SU-DHL-6 (cell line): ENCODE results near the gene CCL4L2.
"Not testable (repeated sequence)": the region's sequence is repeated elsewhere in the genome, so short reads cannot be mapped to it uniquely, and the experiment has no call there.

Source experiments
- H2AFZ ChIP-seq: fragments of 200-600 bp; sonication (generic); 2 replicates; pipeline ENCODE4 v1.6.1; 2014; ENCODE audit warnings: low read depth, mild to moderate bottlenecking, moderate library complexity, mixed read lengths, antibody characterized with exemption, low read length; ENCODE audit not compliant: severe bottlenecking
- H3F3A ChIP-seq: fragments of 200-600 bp; shearing (Covaris generic); 2 replicates; pipeline ENCODE4 v1.6.0; 2016; ENCODE audit warnings: antibody characterized with exemption, mild to moderate bottlenecking; ENCODE audit not compliant: insufficient read depth
- H3K27ac ChIP-seq: fragments of 200-600 bp; sonication (generic); 2 replicates; pipeline ENCODE4 v1.5.1; 2016; ENCODE audit warnings: low read depth, mild to moderate bottlenecking, low read length, moderate library complexity, mixed read lengths
- H3K27me3 ChIP-seq: fragments of 200-600 bp; sonication (generic), shearing (Covaris generic); 2 replicates; pipeline ENCODE4 v1.6.0; 2014; ENCODE audit warnings: mild to moderate bottlenecking, low read length
- H3K36me3 ChIP-seq: fragments of 200-600 bp; sonication (generic); 2 replicates; pipeline ENCODE4 v1.6.1; 2014; ENCODE audit warnings: mild to moderate bottlenecking, low read length, mixed read lengths
- H3K4me2 ChIP-seq: fragments of 300-600, 200-600 bp; shearing (Covaris generic), sonication (generic); 2 replicates; pipeline ENCODE4 v1.6.0; 2014; ENCODE audit warnings: low read length, low read depth, mild to moderate bottlenecking; ENCODE audit not compliant: poor library complexity, severe bottlenecking
- H3K4me3 ChIP-seq: fragments of 200-600 bp; sonication (generic); 2 replicates; pipeline ENCODE4 v1.5.1; 2014; ENCODE audit warnings: antibody characterized with exemption, low read length, mild to moderate bottlenecking, mixed read lengths; ENCODE audit not compliant: insufficient read depth, poor library complexity, severe bottlenecking
- H3K79me2 ChIP-seq: fragments of 200-600 bp; sonication (generic); 2 replicates; pipeline ENCODE4 v1.6.1; 2014; ENCODE audit warnings: mild to moderate bottlenecking, low read length, moderate library complexity; ENCODE audit not compliant: insufficient read depth
- H3K9ac ChIP-seq: fragments of 200-600 bp; sonication (generic); 2 replicates; pipeline ENCODE4 v1.7.0; 2014; ENCODE audit warnings: mild to moderate bottlenecking, low read length
- H3K9me2 ChIP-seq: fragments of 200-600 bp; sonication (generic); replicated peaks from 2 replicates; pipeline ENCODE4 v1.6.1; 2014; ENCODE audit warnings: low read length; ENCODE audit not compliant: insufficient read depth
- H3K9me3 ChIP-seq: fragments of 200-600 bp; sonication (generic); 2 replicates; pipeline ENCODE4 v1.6.1; 2014; ENCODE audit warnings: low read length, mixed read lengths; ENCODE audit not compliant: insufficient read depth
- H4K20me1 ChIP-seq: fragments of 200-600 bp; sonication (generic); 2 replicates; pipeline ENCODE4 v1.6.1; 2014; ENCODE audit warnings: low read depth, mild to moderate bottlenecking, antibody characterized with exemption, low read length, moderate library complexity, mixed read lengths
- CTCF ChIP-seq: fragments of 200-600 bp; sonication (generic); IDR thresholded peaks from one replicate; pipeline ENCODE4 v1.5.1; 2017; ENCODE audit warnings: antibody characterized with exemption, mild to moderate bottlenecking, low read length, moderate library complexity; ENCODE audit not compliant: insufficient read depth, poor library complexity, severe bottlenecking
- EZH2phosphoT487 ChIP-seq: fragments of 200-600 bp; sonication (generic), shearing (Covaris generic); conservative IDR thresholded peaks from 2 replicates; pipeline ENCODE4 v1.6.1; 2018; ENCODE audit warnings: mild to moderate bottlenecking, antibody characterized with exemption, low read length, moderate library complexity, mixed read lengths

The CCL4L2 gene

GRCh38 chr17:36193216-36193775, 17.6 kb upstream of the CCL4L2 start:
- no peak for TF ChIP-seq EZH2phosphoT487
- no peak for TF ChIP-seq CTCF

GRCh38 chr17:36194147-36194831, 16.6 kb upstream of the CCL4L2 start:
- H4K20me1 ChIP-seq, H2AFZ ChIP-seq, H3K36me3 ChIP-seq, H3K27me3 ChIP-seq, H3K79me2 ChIP-seq, H3K9me2 ChIP-seq, H3K9me3 ChIP-seq, H3K4me3 ChIP-seq, H3K27ac ChIP-seq, H3K4me2 ChIP-seq, H3K9ac ChIP-seq: not testable (repeated sequence)
- 0 out of 2 replicates have a peak, but pooled peaks cover 11% of the 10 kb centered on the region for H3F3A ChIP-seq

More at GRCh38 chr17:36193216-36193775, 17.6 kb upstream of the CCL4L2 start:
- no peak overlapping the region for H3K4me3 ChIP-seq
- H3K9me2 ChIP-seq, result no peaks in the 10 kb centered on the region
- no peak overlapping the region for H3K9ac ChIP-seq
- no peak overlapping the region for H2AFZ ChIP-seq
- no peak overlapping the region for H3K4me2 ChIP-seq
- no peaks in the 10 kb centered on the region for H3K27me3 ChIP-seq
- H4K20me1 ChIP-seq, result no peaks in the 10 kb centered on the region
- H3K9me3 ChIP-seq, result no peaks in the 10 kb centered on the region
- 0 out of 2 replicates have a peak, but pooled peaks cover 11% of the 10 kb centered on the region for H3F3A ChIP-seq
- no peaks in the 10 kb centered on the region for H3K36me3 ChIP-seq
- H3K27ac ChIP-seq, result no peak overlapping the region
- H3K79me2 ChIP-seq, result no peaks in the 10 kb centered on the region

GRCh38 chr17:36194832-36195433, 15.9 kb upstream of the CCL4L2 start:
- H3K4me3 ChIP-seq, H3K36me3 ChIP-seq, H3K9me2 ChIP-seq, H3K27ac ChIP-seq, H3K9me3 ChIP-seq, H3K27me3 ChIP-seq, H3K79me2 ChIP-seq, H4K20me1 ChIP-seq, H3K4me2 ChIP-seq, H3K9ac ChIP-seq, H2AFZ ChIP-seq: not testable (repeated sequence)
- 0 out of 2 replicates have a peak, but pooled peaks cover 11% of the 10 kb centered on the region for H3F3A ChIP-seq

GRCh38 chr17:36195434-36196130, 15.3 kb upstream of the CCL4L2 start:
- H3K9me3 ChIP-seq, result no peaks in the 10 kb centered on the region
- H3F3A ChIP-seq, result 0 out of 2 replicates have a peak, but pooled peaks cover 11% of the 10 kb centered on the region
- no peaks in the 10 kb centered on the region for H4K20me1 ChIP-seq
- H3K9ac ChIP-seq, result peak overlapping the region; percentile 17; the same call in 1 of the 2 replicates
- H3K36me3 ChIP-seq, result no peaks in the 10 kb centered on the region
- H3K79me2 ChIP-seq, result no peaks in the 10 kb centered on the region
- H3K4me3 ChIP-seq, result no peak overlapping the region
- no peak for TF ChIP-seq EZH2phosphoT487
- TF ChIP-seq CTCF, result no peak
- H3K9me2 ChIP-seq, result no peaks in the 10 kb centered on the region
- peak overlapping the region; percentile 57 for H3K27ac ChIP-seq
- peak overlapping the region; percentile 44 for H3K4me2 ChIP-seq
- H3K27me3 ChIP-seq, result no peaks in the 10 kb centered on the region
- H2AFZ ChIP-seq, result no peak overlapping the region
